CD14-positive monocyte (primary cell): ENCODE data around the gene BANF1. TPM values are rescaled to one million over a fixed set of nuclear protein-coding genes. Genes with fewer than 3 reads are reported as not detected.

Source experiments
- DNase-seq, 3 donors: peaks; one replicate each; pipeline ENCODE4 v3.0.0-alpha.2; 2011 to 2022
- H2AFZ ChIP-seq: 2 replicates; pipeline ENCODE4 v1.6.0; 2012; ENCODE audit warnings: mild to moderate bottlenecking, low read depth, low read length, inconsistent platforms; ENCODE audit not compliant: insufficient read depth, poor library complexity, severe bottlenecking
- H3K27ac ChIP-seq, 2 donors: 1 replicate in 1 of 2; 2 replicates in 1 of 2; pipeline ENCODE4 v1.5.1; 2012 to 2013; ENCODE audit warnings: low read length in 2 of 2, control low read depth in 1 of 2, inconsistent platforms in 1 of 2, low read depth in 1 of 2, mild to moderate bottlenecking in 1 of 2
- H3K27me3 ChIP-seq, 2 donors: one replicate each; pipeline versions ENCODE4 v1.6.0 to v1.6.1; 2011 to 2013; ENCODE audit warnings: low read length in 2 of 2; ENCODE audit not compliant: control insufficient read depth in 2 of 2, insufficient read depth in 2 of 2
- H3K36me3 ChIP-seq, 2 donors: replicated peaks in 1 of 2; 1 replicate in 1 of 2; 2 replicates in 1 of 2; pipeline versions ENCODE4 v1.5.1 to v1.6.1; 2012 to 2013; ENCODE audit warnings: low read length in 2 of 2, control low read depth in 1 of 2, inconsistent platforms in 1 of 2, mild to moderate bottlenecking in 1 of 2; ENCODE audit not compliant: insufficient read depth in 2 of 2, control insufficient read depth in 1 of 2
- H3K4me1 ChIP-seq, 2 donors: 1 replicate in 1 of 2; 2 replicates in 1 of 2; pipeline versions ENCODE4 v1.5.1 to v1.6.1; 2012 to 2013; ENCODE audit warnings: low read length in 2 of 2, control low read depth in 1 of 2, inconsistent platforms in 1 of 2, mild to moderate bottlenecking in 1 of 2, moderate library complexity in 1 of 2; ENCODE audit not compliant: insufficient read depth in 2 of 2, control insufficient read depth in 1 of 2
- H3K4me2 ChIP-seq: replicated peaks from 2 replicates; pipeline ENCODE3; 2012; ENCODE audit warnings: low read length, moderate library complexity, mild to moderate bottlenecking; ENCODE audit not compliant: poor library complexity, severe bottlenecking; ENCODE audit errors: extremely low read depth
- H3K4me3 ChIP-seq, 3 experiments: fragments of 200-600 bp in 1 of 3; sonication (generic) in 1 of 3; replicated peaks in 1 of 3; 1 replicate in 2 of 3; 2 replicates in 1 of 3; pipeline ENCODE4 v1.5.1; 2011 to 2013; ENCODE audit warnings: low read length in 3 of 3, mild to moderate bottlenecking in 3 of 3, control low read depth in 2 of 3, low read depth in 2 of 3, inconsistent platforms in 1 of 3, moderate library complexity in 1 of 3
- H3K79me2 ChIP-seq: 2 replicates; pipeline ENCODE4 v1.6.0; 2012; ENCODE audit warnings: mild to moderate bottlenecking, control low read depth, inconsistent platforms, low read length, moderate library complexity; ENCODE audit not compliant: insufficient read depth
- H3K9ac ChIP-seq: 2 replicates; pipeline ENCODE4 v1.6.0; 2017; ENCODE audit warnings: low read length, mild to moderate bottlenecking; ENCODE audit not compliant: insufficient read depth, poor library complexity, severe bottlenecking
- H3K9me3 ChIP-seq, 2 donors: replicated peaks in 1 of 2; 1 replicate in 1 of 2; 2 replicates in 1 of 2; pipeline versions ENCODE4 v1.5.1 to v1.6.1; 2012 to 2013; ENCODE audit warnings: low read length in 2 of 2, control low read depth in 1 of 2; ENCODE audit not compliant: control insufficient read depth in 1 of 2, insufficient read depth in 1 of 2
- H4K20me1 ChIP-seq: 2 replicates; pipeline ENCODE4 v1.6.0; 2012; ENCODE audit warnings: mild to moderate bottlenecking, low read length, control low read depth, moderate library complexity; ENCODE audit not compliant: insufficient read depth
- H3K27ac Mint-ChIP-seq, 7 donors: one replicate each; pipeline ENCODE4 v1.8.0; 2020; ENCODE audit warnings: mild to moderate bottlenecking in 7 of 7, mixed read lengths in 7 of 7, moderate library complexity in 6 of 7, inconsistent platforms in 2 of 7
- H3K27me3 Mint-ChIP-seq, 3 donors: one replicate each; pipeline ENCODE4 v1.8.0; 2021 to 2022; ENCODE audit warnings: low read depth in 3 of 3, mild to moderate bottlenecking in 3 of 3, mixed read lengths in 3 of 3, moderate library complexity in 3 of 3, inconsistent platforms in 1 of 3
- H3K36me3 Mint-ChIP-seq, 2 donors: one replicate each; pipeline ENCODE4 v1.8.0; 2020; ENCODE audit warnings: mixed read lengths in 2 of 2, inconsistent platforms in 1 of 2, mild to moderate bottlenecking in 1 of 2
- H3K4me1 Mint-ChIP-seq: one replicate; pipeline ENCODE4 v1.8.0; 2020; ENCODE audit warnings: mild to moderate bottlenecking, mixed read lengths
- H3K4me3 Mint-ChIP-seq, 2 donors: one replicate each; pipeline ENCODE4 v1.8.0; 2020; ENCODE audit warnings: mild to moderate bottlenecking in 2 of 2, mixed read lengths in 2 of 2, moderate library complexity in 1 of 2
- H3K9me3 Mint-ChIP-seq, 7 donors: one replicate each; pipeline ENCODE4 v1.8.0; 2020 to 2022; ENCODE audit warnings: mixed read lengths in 7 of 7, mild to moderate bottlenecking in 6 of 7, moderate library complexity in 6 of 7, inconsistent platforms in 2 of 7
- WGBS: methylation state at CpG from one replicate; pipeline ENCODE4 v1.1.5; 2013; ENCODE audit warnings: missing lambda C conversion rate; ENCODE audit not compliant: insufficient coverage; 5-methylcytosine and 5-hydroxymethylcytosine counted together
- intact Hi-C, 2 donors: fragments of 100-400 bp; cut with micrococcal nuclease; formaldehyde crosslinking; loops; one replicate each; pipeline versions ENCODE4 v1.15.0 to v1.15.1; 2023
- polyA plus RNA-seq, 3 donors: library from polyadenylated mRNA; depleted of rRNA in 1 of 3; unstranded in 2 of 3; stranded (reverse) in 1 of 3; fragments of 300-500 nt in 2 of 3; fragments of >200 nt in 1 of 3; fragmentation: Illumina TruSeq in 2 of 3; gene quantifications; 1 replicate in 2 of 3; 2 replicates in 1 of 3; pipeline ENCODE4 v1.2.3, GENCODE V29; 2012 to 2021
- TF ChIP-seq, protein P1 (sequence below): fragments of 200-600 bp; IDR thresholded peaks from one replicate; pipeline ENCODE4 v1.8.0; 2022; ENCODE audit warnings: antibody characterized with exemption, mild to moderate bottlenecking

Gene BANF1
- polyA plus RNA-seq, 3 donors, result 79.9 to 175 (median 142) TPM

DNA sequence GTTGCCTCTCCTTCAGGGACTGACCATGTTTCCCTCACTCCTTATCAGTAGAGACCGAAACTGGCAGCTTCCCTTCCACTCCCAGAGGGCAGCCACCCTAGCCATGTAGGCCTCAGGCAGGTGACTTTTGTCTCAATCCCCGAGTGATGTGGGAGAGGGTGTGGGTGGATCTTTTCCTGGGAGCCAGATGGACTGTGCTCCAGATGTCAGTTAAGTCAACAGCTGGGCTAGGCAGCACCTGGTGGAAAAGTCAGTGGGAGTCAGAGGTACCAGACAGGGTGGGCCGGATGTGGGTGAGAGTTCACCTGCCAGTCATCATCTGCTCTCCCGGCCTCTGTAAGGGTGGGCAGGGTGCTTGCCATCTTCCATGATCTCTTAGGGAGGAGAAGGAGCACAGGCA is 1.9 kb downstream of the BANF1 start:
- peaks cover 18% of the 10 kb centered on the region for H4K20me1 ChIP-seq
- no peak overlapping the region for H3K4me3 ChIP-seq
- intact Hi-C loops, result loop anchor here in 1 of 2 donors (5.0 kb wide), 1 partner anchor 42 kb away; the partner anchor contains the start of gene SART1
- TF ChIP-seq, protein P1, sequence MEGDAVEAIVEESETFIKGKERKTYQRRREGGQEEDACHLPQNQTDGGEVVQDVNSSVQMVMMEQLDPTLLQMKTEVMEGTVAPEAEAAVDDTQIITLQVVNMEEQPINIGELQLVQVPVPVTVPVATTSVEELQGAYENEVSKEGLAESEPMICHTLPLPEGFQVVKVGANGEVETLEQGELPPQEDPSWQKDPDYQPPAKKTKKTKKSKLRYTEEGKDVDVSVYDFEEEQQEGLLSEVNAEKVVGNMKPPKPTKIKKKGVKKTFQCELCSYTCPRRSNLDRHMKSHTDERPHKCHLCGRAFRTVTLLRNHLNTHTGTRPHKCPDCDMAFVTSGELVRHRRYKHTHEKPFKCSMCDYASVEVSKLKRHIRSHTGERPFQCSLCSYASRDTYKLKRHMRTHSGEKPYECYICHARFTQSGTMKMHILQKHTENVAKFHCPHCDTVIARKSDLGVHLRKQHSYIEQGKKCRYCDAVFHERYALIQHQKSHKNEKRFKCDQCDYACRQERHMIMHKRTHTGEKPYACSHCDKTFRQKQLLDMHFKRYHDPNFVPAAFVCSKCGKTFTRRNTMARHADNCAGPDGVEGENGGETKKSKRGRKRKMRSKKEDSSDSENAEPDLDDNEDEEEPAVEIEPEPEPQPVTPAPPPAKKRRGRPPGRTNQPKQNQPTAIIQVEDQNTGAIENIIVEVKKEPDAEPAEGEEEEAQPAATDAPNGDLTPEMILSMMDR, result no peak
- Mint-ChIP-seq H3K4me1 (peaks cover 21% of the 10 kb centered on the region), H3K9me3 (no peaks in the 10 kb centered on the region), H3K27ac (peak overlapping the region in 1 of 7 donors; percentile 69), H3K36me3 (peaks cover 21 to 43% of the 10 kb centered on the region in 2 donors), H3K27me3 (peaks cover 0 to 2% (median 0%) of the 10 kb centered on the region in 3 donors), H3K4me3 (no peak overlapping the region)
- H3K9ac ChIP-seq, result no peak overlapping the region
- no peak for DNase-seq
- H2AFZ ChIP-seq, result no peak overlapping the region
- whole genome bisulfite sequencing, result 91% methylated on average over 3 of the region's 4 CpGs
- no peak overlapping the region for H3K27ac ChIP-seq
- H3K79me2 ChIP-seq, result peaks cover 44% of the 10 kb centered on the region
- H3K27me3 ChIP-seq, result no peaks in the 10 kb centered on the region
- peaks cover 21 to 39% of the 10 kb centered on the region in 2 donors for H3K36me3 ChIP-seq
- H3K4me2 ChIP-seq, result no peak overlapping the region
- H3K9me3 ChIP-seq, result no peaks in the 10 kb centered on the region
- H3K4me1 ChIP-seq, result peaks cover 16 to 27% of the 10 kb centered on the region in 2 donors

DNA sequence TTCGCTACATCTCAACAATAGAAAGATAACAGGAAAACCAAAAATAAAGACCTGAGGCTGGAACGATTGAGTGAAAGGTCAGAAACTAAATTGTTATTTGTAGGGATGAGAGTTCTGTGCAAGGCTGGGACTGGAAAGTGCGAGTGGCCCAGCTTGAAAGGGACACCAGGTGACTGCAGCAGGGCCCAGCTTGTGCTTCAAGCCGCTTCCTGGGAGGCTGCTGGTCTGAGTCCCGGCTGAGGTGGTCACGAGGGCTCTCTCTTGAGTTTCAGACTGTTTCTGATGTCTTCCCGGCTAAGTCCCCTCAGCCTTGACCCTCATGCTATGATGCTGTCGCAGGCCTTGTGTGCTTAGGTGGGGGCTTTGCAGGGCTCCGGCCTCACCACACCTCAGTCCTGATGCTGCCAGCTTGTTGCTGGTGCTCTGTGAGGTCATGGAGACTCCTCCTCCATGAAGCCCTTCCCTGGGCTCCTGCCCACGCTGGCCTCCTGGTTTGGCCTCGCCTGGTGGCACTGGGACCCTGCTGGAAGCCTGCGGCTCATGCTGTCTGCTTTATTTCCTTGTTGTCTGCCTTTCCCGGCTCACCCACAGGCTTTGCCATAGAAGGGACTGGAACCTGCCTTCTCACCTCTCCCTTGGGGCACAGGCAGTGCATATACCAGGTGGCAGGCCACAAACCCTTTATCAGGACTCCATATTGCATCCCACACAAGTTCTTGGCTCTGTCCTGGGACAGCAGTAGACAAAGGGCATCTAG is 4.0 kb downstream of the BANF1 start:
- peak overlapping the region in 2 of 7 donors; percentile 10 to 12 for H3K27ac Mint-ChIP-seq
- H3K79me2 ChIP-seq, result peaks cover 24% of the 10 kb centered on the region
- WGBS, result 91% methylated on average over 12 of the region's 13 CpGs
- H4K20me1 ChIP-seq, result peaks cover 5% of the 10 kb centered on the region
- H3K36me3 Mint-ChIP-seq, result peaks cover 11 to 30% of the 10 kb centered on the region in 2 donors
- TF ChIP-seq, protein P1, result no peak
- no peak overlapping the region for H3K4me3 Mint-ChIP-seq
- H3K9ac ChIP-seq, result no peak overlapping the region
- H3K27me3 ChIP-seq, result peaks cover 4 to 14% of the 10 kb centered on the region in 2 donors
- H3K4me1 Mint-ChIP-seq, result peaks cover 12% of the 10 kb centered on the region
- no peak overlapping the region for H3K27ac ChIP-seq
- peaks cover 0 to 2% (median 0%) of the 10 kb centered on the region in 7 donors for H3K9me3 Mint-ChIP-seq
- DNase-seq, result no peak
- intact Hi-C loops, result no loop called here
- H3K36me3 ChIP-seq, result peaks cover 10 to 26% of the 10 kb centered on the region in 2 donors
- H3K4me2 ChIP-seq, result no peak overlapping the region
- H3K4me3 ChIP-seq, result no peak overlapping the region
- H3K4me1 ChIP-seq, result peaks cover 12 to 16% of the 10 kb centered on the region in 2 donors
- peaks cover 13 to 20% (median 20%) of the 10 kb centered on the region in 3 donors for H3K27me3 Mint-ChIP-seq
- H2AFZ ChIP-seq, result no peak overlapping the region
- H3K9me3 ChIP-seq, result no peaks in the 10 kb centered on the region
